T47D (cell line): ENCODE results near the gene STIM2.
"Not testable (repeated sequence)": the region's sequence is repeated elsewhere in the genome, so short reads cannot be mapped to it uniquely, and the experiment has no call there.

ENCODE experiments used
- DNase-seq, 2 experiments: peaks; one replicate each; pipeline versions ENCODE4 v3.0.0 to v3.0.0-alpha.2; 2011 to 2012; ENCODE audit warnings: low read depth in 1 of 2, low spot score in 1 of 2
- JUND ChIP-seq: IDR thresholded peaks from 2 replicates; pipeline ENCODE4 v1.6.1; 2012; ENCODE audit warnings: low read depth
- in situ Hi-C: cut with HindIII; loops from 2 replicates; pipeline ENCODE4 v1.10.0; 2016; ENCODE audit warnings: low sequenced_read_pairs, low pct_unique_long_range_greater_than_20kb

The STIM2 gene

DNA sequence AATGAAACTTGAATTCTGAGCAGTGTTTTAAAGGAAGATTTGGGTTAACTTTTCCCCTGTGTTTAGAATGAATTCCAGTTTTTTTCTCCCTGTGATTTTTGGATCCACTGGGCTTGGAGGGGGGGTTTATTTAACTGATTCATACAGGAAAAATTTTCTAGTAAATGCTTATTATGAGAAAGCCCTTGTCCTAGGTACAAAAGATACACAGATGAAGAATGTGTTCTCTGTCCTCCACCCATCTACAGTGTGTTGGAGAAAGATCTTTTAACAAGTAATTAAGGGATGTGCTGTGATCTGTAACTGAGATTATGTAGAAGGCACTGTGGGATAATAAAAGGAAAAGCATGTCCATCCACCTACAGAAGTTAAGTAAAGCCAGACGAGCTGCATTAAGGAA lies 103.9 kb downstream of the STIM2 start:
- TF ChIP-seq JUND: no peak
- in situ Hi-C loops: no loop called here
- no peak for DNase-seq

DNA sequence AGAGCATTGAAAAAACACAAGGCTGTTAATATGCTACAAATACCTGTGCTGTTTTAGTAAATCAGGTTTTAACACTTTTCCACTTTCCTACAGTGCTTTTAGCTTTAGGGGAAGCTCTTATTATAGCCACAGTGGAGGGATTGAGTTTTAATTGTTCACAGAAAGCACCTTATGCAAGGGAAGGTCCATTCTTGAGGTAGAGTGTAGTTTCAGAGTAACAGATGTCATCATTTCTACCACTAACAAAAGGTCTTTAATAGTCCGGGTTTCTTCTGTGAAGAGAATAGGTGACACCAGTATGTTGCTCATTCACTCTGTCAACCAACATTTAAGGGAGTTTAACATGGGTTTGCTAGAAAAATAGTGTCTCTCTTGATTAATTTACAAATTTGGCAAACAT lies 104.4 kb downstream of the STIM2 start:
- DNase-seq: no peak
- in situ Hi-C loops: no loop called here
- TF ChIP-seq JUND: no peak

DNA sequence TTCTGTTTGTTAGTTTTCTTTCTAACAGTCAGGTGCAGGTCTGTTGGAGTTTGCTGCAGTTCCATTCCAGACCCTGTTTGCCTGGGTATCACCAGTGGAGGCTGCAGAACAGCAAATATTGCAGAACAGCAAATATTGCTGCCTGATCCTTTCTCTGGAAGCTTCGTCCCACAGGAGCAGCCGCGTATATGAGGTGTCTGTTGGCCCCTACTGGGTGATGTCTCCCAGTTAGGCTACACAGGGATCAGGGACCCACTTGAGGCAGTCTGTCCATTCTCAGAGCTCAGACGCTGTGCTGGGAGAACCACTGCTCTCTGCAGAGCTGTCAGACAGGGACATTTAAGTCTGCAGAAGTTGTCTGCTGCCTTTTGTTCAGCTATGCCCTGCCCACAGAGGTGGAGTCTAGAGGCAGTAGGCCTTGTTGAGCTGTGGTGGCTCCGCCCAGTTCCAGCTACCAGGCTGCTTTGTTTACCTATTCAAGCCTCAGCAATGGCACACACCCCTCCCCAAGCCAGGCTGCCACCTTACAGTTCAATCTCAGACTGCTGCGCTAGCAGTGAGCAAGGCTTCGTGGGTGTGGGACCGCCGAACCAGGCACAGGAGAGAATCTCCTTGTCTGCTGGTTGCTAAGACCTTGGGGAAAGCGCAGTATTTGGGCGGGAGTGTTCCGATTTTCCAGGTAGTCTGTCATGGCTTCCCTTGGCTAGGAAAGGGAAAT lies 115.0 kb downstream of the STIM2 start:
- in situ Hi-C loops: not testable (repeated sequence)
- DNase-seq: peak in 1 of 2 experiments; percentile 10

DNA sequence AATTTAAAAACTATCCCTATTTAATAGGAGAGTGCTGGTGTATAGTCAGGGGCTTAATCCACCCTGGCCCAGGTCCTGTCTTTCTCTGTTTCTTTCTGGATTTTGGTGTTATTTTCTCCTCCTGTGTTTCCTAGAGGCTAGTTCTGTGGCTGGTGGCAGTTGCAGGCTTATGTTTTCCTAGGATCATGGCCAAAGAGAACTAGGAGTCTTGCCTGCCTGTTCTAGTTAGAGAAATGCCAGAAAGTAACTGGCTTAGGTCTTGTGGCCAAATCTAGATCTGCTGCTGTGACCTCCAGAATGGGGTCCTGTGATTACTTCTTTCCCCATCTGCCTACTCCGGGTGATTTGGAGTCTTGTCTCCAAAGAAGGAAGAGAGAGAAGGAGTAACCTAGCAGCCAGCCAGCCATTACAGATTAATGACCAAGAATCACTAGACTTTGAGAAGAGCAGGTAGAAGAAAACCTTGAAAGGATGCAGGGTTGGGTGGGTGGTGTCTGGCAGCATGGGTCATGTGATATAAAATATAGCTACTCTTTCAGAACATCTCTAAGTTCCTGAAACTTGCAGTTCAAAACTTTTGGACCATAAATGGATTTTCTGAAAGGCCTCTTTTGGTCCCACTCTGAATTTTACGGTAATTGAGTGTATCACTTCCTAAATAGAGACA lies 117.9 kb downstream of the STIM2 start:
- DNase-seq: no peak
- TF ChIP-seq JUND: no peak
- in situ Hi-C loops: no loop called here

DNA sequence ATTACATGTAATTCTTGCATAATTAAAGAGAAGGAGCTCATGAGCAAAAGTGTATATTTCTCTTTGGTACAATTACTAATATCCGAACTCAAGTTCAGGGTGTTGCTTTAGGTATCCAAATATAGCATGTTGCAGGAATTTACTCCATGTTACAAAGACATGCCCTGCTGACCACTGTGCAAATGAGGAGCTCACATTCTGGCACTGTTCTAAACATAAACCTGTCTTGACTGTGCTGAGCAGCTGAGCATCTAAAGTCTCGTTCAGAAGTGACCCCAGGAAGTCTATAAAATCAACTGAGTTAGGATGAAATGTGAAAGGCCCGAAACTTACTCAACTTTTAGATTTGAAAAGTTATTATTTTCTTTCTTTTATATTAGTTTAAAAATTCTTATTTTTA lies 124.3 kb downstream of the STIM2 start:
- no peak for TF ChIP-seq JUND
- DNase-seq: no peak
- in situ Hi-C loops: no loop called here

DNA sequence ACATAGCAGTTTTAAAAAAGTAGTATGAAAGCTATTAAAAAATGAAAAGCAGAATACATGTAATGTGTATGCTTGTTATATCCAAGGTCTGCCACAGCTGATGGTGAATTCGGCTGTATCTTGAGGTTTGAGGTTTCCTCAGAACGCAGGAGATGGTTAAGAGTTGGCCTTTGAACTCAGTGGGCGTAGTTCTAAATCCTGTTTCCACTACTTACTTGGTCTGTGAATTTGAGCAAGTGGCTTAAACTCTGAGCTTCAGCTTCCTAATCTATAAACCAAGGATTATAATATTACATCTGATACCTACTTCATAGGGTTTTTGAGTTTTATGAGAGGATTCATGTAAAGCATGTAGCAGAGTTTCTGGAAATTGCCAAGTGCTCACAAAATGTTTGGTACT lies 125.2 kb downstream of the STIM2 start:
- no peak for DNase-seq
- TF ChIP-seq JUND: no peak
- in situ Hi-C loops: no loop called here

DNA sequence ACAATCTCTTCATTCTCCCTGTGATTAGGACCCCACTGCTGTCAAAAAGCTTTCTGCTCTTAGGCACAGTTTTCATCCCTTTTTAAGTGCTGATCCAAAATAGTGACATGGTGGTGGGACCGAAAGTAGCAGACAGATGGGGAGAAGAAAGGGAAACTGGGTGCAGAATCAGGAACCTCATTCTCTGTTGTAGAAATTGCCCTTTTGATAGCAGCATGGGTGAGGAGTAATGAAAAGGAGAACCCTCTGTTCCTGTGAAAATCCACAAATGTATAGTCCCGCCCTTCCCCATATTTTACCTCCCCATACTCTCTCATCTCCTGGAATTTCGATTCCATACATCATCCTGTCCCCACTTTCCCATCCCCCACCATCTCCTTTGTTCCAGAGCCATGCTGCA lies 126.5 kb downstream of the STIM2 start:
- no peak for TF ChIP-seq JUND
- in situ Hi-C loops: no loop called here

DNA sequence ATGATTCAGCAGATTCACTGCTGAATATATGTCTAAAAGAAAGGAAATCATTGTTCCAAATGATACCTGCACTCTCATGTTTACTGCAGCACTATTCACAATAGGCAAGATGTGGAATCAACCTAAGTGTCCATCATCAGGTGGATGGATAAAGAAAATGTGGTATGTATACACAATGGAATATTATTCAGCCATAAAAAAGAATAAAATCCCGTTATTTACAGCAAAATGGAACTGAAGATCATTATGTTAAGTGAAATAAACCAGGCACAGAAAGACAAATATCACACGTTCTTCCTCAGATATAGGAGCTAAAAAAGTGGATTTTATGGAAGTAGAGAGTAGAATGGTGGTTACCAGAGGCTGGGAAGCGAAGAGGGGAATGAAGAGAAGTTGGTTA lies 130.4 kb downstream of the STIM2 start:
- in situ Hi-C loops: no loop called here
- no peak for TF ChIP-seq JUND

More for the DNA sequence above, 126.5 kb downstream of the STIM2 start:
- DNase-seq: no peak

DNA sequence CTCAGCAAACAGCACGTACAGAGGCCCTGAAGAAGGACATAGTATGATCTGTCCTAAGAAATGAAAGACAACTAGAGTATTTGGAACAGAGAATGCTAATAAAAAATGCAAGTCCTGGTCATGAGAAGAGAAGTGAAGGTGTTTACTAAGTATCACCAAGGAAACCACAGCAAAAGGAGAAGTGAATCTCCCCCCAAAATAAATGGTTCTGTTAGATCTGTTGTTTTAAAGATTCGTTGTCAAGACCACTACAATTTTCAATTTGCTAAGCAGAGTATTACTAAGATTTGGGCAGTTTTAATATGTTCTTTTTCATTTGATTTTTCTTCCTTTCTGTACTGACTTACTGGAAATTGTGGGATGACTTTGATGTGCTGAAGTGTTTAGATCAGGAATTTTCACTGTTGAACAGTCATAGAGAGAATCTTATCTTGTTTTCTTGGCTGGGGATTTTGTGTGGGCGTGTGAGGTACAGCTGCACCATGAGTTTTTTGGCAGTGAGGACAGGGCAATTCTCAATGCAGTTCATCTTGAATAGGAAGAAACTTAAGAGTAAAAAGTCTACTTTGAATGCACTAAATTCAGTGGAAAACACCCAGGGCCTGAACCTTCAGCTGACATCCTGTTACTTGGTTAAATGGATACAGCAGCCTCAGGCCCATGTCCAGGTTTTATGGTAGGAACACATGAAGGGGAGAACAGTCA lies 132.2 kb downstream of the STIM2 start:
- no peak for DNase-seq
- in situ Hi-C loops: no loop called here
- no peak for TF ChIP-seq JUND

More for the DNA sequence above, 130.4 kb downstream of the STIM2 start:
- DNase-seq: no peak

DNA sequence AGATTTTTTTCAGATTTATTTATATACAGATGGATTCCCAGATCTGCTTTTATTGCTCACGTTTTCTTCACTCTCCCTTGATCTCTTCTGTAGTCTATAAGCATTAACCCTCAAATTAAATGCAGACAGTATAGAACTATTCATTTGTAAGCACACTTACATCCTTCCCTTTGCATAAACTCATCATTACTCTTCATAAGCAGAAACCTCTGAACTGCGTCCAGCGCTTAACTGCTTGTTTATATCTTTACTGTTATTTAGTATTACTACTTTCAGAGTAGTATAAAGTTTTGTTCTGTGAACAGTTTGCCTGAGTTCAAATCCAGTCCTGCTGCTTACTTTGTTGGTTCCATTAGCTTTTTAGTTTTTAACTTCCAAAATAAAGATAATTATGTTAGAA lies 132.9 kb downstream of the STIM2 start:
- in situ Hi-C loops: no loop called here

DNA sequence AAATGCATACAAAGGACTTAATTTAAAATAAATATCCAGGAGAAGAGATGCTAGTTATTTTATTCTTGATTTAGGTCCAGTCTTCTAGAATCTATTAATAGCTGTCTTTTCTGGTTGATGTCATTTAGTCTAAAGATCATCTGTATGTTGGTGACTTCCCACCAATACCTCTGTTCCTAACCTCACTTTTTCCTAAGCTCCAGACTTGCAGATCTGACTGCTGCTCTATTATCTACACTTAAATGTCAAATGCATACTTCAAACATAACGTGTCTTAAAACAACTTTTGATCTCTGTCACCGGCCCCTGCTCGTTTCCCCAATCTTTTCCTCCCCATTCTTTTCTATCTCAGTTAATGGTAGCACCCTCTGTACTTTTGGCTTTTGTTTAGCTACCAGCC lies 133.3 kb downstream of the STIM2 start:
- no peak for TF ChIP-seq JUND
- in situ Hi-C loops: no loop called here
- DNase-seq: no peak

More for the DNA sequence above, 132.9 kb downstream of the STIM2 start:
- no peak for TF ChIP-seq JUND
- no peak for DNase-seq

DNA sequence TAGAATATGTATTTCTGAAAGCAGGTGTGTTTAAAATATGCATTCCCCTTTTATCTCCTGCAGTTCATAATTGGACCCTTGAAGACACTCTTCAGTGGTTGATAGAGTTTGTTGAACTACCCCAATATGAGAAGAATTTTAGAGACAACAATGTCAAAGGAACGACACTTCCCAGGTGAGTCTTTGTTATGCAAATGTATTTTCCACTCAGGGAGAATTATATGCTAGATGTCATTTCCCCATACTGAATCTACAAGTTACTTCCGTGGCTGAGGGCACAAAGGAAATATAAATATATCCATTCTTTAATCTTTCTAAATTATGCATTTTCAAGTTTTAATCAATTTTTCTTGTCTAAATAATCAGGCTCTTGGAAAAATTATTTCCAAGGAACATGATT lies 134.7 kb downstream of the STIM2 start:
- no peak for TF ChIP-seq JUND
- in situ Hi-C loops: no loop called here
- no peak for DNase-seq

DNA sequence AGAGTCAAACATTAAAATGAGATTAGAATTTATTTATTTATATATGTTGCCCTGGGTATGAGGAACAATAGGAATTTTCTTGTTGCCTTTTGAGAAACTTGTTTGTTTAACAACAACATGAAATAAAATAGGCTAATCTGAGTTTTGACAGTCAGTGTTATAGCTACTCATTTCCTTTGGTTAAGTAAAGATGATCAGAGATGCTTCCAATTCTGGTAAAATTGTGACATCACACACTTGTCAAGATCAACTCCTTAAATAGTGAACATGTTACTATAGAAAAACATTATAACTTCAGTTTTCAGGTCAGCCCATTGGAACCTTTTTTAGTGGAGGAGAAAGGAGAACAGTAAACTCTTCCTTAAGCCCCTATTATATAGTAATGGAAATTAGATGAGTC lies 136.1 kb downstream of the STIM2 start:
- TF ChIP-seq JUND: no peak
- no peak for DNase-seq

DNA sequence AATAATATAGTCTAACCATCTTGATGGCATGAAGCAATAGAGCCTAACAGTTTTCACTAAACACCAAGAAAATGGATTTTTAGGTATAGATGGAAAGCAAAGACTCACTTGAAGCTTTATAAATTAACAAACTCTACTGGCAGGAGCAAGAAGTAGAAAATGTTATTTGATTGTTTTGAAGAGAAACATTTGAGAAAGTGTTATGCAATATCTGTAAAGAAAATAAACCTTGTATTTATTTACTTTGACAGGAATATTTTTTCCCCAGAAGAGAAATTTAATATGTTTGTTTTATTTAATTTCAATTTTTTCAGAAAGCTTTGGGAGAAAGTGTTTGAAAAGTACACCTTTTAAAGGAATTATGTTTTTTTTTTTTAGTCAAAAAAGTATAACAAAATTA lies 139.0 kb downstream of the STIM2 start:
- in situ Hi-C loops: no loop called here
- no peak for DNase-seq
- no peak for TF ChIP-seq JUND

More for the DNA sequence above, 136.1 kb downstream of the STIM2 start:
- in situ Hi-C loops: no loop called here
